ENCODE results near the gene MLN. TPM values are rescaled to one million over a fixed set of nuclear protein-coding genes. Genes with fewer than 3 reads are reported as not detected.

Gene MLN
- total RNA-seq, 4 donors from 2014 or later = not detected

GRCh38 chr6:33751771-33752645, 51.8 kb downstream of the MLN start:
- intact Hi-C loops (cut with DNase I) = no loop called here
- Histone ChIP-seq H3K4me1 (peaks cover 57 to 66% of the 10 kb centered on the region in 2 donors), H3K4me3 (replicated peaks in 1 of 3) (no peak overlapping the region), H3K36me3 (no peaks in the 10 kb centered on the region), H3K9me3 (no peaks in the 10 kb centered on the region), H3K27ac (peak overlapping the region; percentile 69 to 78 (median 76)), H3K27me3 (no peaks in the 10 kb centered on the region)
- DNase-seq = peak; percentile 82 to 87
- TF ChIP-seq POLR2A (IDR thresholded peaks at IDR 0.05) = peak in 1 of 2 donors; percentile 21
- TF ChIP-seq, protein P1, sequence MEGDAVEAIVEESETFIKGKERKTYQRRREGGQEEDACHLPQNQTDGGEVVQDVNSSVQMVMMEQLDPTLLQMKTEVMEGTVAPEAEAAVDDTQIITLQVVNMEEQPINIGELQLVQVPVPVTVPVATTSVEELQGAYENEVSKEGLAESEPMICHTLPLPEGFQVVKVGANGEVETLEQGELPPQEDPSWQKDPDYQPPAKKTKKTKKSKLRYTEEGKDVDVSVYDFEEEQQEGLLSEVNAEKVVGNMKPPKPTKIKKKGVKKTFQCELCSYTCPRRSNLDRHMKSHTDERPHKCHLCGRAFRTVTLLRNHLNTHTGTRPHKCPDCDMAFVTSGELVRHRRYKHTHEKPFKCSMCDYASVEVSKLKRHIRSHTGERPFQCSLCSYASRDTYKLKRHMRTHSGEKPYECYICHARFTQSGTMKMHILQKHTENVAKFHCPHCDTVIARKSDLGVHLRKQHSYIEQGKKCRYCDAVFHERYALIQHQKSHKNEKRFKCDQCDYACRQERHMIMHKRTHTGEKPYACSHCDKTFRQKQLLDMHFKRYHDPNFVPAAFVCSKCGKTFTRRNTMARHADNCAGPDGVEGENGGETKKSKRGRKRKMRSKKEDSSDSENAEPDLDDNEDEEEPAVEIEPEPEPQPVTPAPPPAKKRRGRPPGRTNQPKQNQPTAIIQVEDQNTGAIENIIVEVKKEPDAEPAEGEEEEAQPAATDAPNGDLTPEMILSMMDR (IDR thresholded peaks at IDR 0.05) = peak in 2 of 6 experiments; percentile 11 to 14
- 43 to 47% methylated on average over 14 to 15 of the region's 15 CpGs for WGBS, 2 donors

DNA sequence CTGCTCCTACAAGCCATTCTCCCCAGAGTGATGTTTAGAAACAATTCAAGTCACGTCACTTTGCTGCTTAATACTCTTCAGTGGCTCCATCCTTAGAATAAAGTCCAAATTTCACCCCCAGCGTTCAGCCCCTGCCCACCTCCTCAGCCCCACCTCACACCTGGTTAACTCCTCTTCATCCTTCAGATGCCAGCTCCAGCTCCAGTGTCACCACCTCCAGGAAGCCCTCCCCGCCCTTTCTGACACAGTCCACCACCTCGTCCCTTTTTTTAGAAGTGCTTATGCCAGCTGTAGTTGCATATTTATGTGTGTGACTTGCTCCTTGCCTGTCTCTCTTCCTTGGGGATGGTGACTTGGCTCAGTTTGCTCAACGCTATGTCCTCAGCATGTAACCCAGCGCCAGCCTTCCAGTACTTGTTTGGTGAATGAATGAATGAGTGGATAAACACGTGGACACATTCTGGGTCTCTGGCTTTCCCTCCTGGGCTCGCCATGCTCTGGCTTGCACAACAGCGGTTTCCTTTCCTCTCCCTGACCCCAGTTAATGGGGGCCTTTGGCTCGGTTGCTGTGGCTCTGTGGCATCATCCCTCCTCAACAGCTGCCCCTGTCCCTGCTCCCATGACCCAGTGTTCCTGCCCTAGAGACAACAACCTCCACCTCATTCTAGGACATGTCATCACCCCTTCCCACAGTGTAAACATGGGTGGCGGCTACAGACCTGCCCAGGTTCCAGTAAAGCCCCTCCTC, 53.4 kb downstream of the MLN start:
- 62 to 73% methylated on average over 11 of the region's 11 CpGs for WGBS, 2 donors

GRCh38 chr6:33749401-33749800, 54.4 kb downstream of the MLN start:
- no peaks in the 10 kb centered on the region for H3K9me3 ChIP-seq
- WGBS, 2 donors = 85 to 88% methylated on average over 7 of the region's 7 CpGs

More for the DNA sequence above, 53.4 kb downstream of the MLN start:
- Histone ChIP-seq H3K4me3 (replicated peaks in 1 of 3) (no peak overlapping the region), H3K27me3 (no peaks in the 10 kb centered on the region), H3K27ac (peak overlapping the region in 1 of 3 donors; percentile 43), H3K36me3 (no peaks in the 10 kb centered on the region), H3K9me3 (no peaks in the 10 kb centered on the region), H3K4me1 (peaks cover 52 to 58% of the 10 kb centered on the region in 2 donors)
- TF ChIP-seq, protein P1 (IDR thresholded peaks at IDR 0.05) = no peak
- TF ChIP-seq POLR2A (IDR thresholded peaks at IDR 0.05) = no peak
- DNase-seq = no peak
- intact Hi-C loops (cut with DNase I) = no loop called here

GRCh38 chr6:33748841-33749240, 55.0 kb downstream of the MLN start:
- H3K27ac ChIP-seq = peak overlapping the region; percentile 30 to 87 (median 49)
- intact Hi-C loops (cut with DNase I) = no loop called here

More at GRCh38 chr6:33749401-33749800, 54.4 kb downstream of the MLN start:
- DNase-seq = no peak
- H3K4me3 ChIP-seq (replicated peaks in 1 of 3) = no peak overlapping the region
- H3K36me3 ChIP-seq = no peaks in the 10 kb centered on the region
- peak overlapping the region in 2 of 3 donors; percentile 30 to 58 for H3K27ac ChIP-seq
- no peak for TF ChIP-seq POLR2A (IDR thresholded peaks at IDR 0.05)
- TF ChIP-seq, protein P1 (IDR thresholded peaks at IDR 0.05) = no peak
- peaks cover 51 to 58% of the 10 kb centered on the region in 2 donors for H3K4me1 ChIP-seq
- H3K27me3 ChIP-seq = no peaks in the 10 kb centered on the region
- intact Hi-C loops (cut with DNase I) = no loop called here

More at GRCh38 chr6:33748841-33749240, 55.0 kb downstream of the MLN start:
- H3K4me3 ChIP-seq (replicated peaks in 1 of 3) = no peak overlapping the region
- peak in 1 of 2 donors; percentile 39 for DNase-seq
- H3K36me3 ChIP-seq = no peaks in the 10 kb centered on the region
- no peaks in the 10 kb centered on the region for H3K9me3 ChIP-seq
- TF ChIP-seq POLR2A (IDR thresholded peaks at IDR 0.05) = no peak
- TF ChIP-seq, protein P1 (IDR thresholded peaks at IDR 0.05) = no peak
- H3K27me3 ChIP-seq = no peaks in the 10 kb centered on the region
- WGBS, 2 donors = 35 to 54% methylated on average over 1 to 4 of the region's 4 CpGs
- H3K4me1 ChIP-seq = peaks cover 50 to 58% of the 10 kb centered on the region in 2 donors

Data from thyroid gland (tissue), 4 donors.